SKM-1 treated with dmso at 0.1 percent for 144 hours (cell line): ENCODE results near the gene BAZ1B.
"Not testable (repeated sequence)": the region's sequence is repeated elsewhere in the genome, so short reads cannot be mapped to it uniquely, and the experiment has no call there.

Experiments
- DNase-seq: peaks from one replicate; lab custom pipeline; 2025; ENCODE audit not compliant: unreplicated experiment; lab: John Stamatoyannopoulos, UW

The BAZ1B gene

DNA sequence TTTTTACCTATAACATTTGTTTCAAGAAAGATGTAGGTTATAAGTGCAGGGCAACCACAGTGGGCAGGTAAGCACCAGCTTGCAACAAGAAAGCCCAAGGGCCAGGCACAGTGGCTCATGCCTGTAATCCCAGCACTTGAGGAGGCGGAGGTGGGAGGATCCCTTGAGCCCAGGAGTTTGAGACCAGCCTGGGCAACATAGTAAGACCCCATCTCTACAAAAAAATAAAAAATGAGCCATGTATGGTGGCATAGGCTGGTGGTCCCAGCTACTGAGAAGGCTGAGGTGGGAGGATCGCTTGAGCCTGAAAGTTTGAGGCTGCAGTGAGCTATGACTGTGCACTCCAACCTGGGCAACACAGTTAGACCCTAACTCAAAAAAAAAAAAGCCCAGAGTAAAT is 22.6 kb upstream of the BAZ1B start:
- no peak for DNase-seq

GRCh38 chr7:73541722-73542121 is 19.6 kb upstream of the BAZ1B start:
- DNase-seq: no peak

DNA sequence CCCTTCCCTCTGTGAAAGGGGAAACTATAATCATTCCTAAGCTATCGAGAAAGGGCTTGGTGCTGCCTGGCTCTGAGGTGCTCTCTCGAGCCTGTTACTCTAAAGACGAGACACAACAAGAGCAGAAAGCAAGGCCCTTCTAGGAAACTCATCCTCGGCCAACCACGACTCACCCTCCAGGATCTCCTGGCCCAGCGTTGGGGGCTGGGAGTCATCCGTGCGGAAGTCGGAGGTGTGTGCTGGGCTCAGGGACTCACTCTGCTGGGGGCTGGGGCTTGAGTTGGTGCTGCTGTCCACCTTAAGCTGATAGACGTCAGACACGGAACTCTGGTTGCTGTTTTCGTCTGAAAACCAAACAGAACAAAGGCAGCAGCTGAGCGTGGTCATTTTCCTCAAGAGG is 17.6 kb upstream of the BAZ1B start:
- DNase-seq: no peak

DNA sequence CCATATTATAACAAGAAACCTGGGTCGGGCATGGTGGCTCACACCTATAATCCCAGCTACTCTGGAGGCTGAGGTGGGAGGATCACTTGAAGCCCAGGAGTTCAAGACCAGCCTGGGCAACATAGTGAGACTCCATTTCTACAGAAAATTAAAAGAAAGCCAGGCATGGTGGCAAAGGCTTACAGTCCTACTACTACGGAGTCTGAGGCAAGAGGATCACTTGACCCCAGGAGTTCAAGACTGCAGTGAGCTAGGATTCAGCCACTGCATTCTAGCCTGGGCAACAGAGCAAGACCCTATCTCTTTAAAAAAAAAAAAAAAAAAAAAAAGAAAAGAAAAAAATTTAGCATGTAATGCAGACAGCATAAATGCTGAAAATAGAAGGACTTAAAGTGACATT is 16.4 kb upstream of the BAZ1B start:
- not testable (repeated sequence) for DNase-seq

GRCh38 chr7:73537051-73537450 is 15.0 kb upstream of the BAZ1B start:
- DNase-seq: no peak

- no peak for DNase-seq
These were observed 14.4 kb upstream of the BAZ1B start for GRCh38 chr7:73536479-73536878.

DNA sequence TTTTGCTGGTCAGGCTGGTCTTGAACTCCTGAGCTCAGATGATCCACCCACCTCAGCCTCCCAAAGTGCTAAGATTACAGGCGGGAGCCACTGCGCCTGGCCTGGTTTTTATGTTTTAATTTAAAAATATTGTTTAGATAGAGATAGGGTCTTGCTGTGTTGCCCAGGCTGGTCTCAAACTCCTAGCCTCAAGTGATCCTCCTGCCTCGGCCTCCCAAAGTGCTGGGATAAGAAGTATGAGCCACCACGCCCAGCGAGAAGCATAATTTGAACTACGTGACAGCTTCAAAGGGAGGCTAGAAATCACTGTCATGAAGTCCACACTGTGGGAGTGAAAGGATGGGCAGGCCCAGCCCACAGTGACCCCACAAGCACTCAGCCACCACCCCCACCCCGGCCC is 13.8 kb upstream of the BAZ1B start:
- not testable (repeated sequence) for DNase-seq

- DNase-seq: no peak
These were observed 11.6 kb upstream of the BAZ1B start for GRCh38 chr7:73533742-73534141.

GRCh38 chr7:73532224-73532623 is 10.1 kb upstream of the BAZ1B start:
- no peak for DNase-seq

DNA sequence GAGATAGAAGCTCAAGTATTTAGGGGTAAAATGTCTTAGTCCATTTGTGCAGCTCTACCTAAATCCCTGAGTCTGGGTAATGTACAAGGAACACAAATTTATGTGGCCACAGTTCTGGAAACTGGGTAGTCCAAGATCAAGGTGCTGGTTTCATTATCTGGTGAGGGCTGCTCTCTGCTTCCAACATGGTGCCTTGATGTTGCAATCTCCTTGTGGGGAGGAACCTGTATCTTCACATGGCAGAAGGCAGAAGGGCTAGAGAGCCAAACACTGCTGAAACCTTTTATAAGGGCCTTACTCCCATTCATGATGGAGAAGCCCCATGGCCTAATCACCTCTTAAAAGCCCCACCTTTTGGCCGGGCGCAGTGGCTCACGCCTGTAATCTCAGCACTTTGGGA is 8.7 kb upstream of the BAZ1B start:
- no peak for DNase-seq

- no peak for DNase-seq
These were observed 5.1 kb upstream of the BAZ1B start for GRCh38 chr7:73526896-73527821.

DNA sequence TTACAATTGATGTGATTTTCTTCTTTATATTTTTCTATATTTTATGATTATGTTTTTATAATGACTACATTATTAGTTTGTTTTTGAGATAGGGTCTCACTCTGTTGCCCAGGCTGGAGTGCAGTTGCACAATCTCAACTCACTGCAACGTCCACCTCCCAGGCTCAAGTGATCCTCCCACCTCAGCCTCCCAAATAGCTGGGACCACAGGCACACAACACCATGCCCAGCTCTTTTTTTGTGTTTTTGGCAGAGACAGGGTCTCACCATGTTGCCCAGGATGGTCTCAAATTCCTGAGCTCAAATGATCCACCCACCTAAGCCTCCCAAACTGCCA is 4.0 kb upstream of the BAZ1B start:
- DNase-seq: not testable (repeated sequence)

- no peak for DNase-seq
These were observed 423 bp downstream of the BAZ1B start for GRCh38 chr7:73521636-73522104.

DNA sequence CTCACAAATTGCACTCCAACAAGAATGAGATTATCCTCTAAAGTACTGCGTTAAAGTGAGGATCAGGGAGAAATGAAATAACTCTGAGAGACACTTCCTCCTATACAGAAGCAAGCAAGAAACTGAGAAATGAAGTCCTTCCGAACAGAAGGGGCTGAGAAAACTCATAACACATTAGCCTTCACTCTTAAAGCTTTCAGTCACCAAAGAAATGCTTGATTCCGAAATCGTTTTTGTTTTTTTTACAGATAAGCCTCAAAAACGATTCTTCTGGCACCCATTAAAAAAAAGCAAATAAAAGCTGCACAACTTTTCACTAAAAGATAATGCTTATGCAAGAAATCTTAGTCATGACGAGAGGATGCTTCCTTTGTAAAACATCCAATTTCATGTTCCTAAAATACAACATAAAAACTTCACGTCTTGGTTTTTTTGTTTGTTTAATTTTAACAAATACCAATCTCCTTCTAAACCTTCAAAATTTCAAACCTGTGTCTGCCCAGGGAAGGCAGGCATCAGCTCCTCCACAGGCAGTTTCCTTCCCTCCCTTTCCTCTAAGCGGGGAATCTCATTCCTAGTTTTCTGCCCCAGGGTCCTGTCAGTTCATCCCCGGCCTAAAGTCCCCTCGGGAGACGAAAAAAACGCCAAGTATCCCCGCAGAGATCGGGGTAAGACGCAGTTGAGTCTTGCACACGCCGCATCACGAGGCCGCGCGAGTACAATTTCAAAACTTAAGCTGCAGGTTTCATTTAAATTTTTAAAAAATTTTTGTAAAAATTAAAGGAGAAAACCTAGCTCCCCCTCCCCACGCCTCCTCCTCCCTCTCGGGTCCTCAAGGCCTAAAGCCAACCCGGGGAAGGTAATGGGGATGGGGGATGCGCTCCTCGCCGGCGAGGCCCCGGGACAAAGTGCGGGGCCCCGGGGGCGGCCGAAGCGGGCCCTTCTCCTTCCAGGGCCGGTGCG is 1.1 kb downstream of the BAZ1B start:
- no peak for DNase-seq

- no peak for DNase-seq
These were observed 2.0 kb downstream of the BAZ1B start for GRCh38 chr7:73519867-73520672.

DNA sequence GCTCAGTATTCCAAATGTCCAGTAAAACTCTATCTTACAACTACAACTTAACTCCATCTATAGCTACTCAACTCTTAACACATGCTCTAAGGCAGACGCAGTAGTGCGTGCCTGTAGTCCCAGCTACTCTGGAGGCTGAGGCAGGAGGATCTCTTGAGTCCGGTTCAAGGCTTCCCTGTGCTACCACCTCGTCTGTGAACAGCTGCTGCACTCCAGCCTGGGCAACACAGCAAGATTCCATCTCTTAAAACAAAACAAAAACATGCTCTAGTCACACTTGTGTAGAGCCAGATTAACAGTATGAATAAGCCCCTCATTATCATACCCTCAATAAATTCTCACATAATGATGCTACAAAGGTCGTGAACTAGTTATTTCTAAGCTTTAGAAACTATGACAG is 3.6 kb downstream of the BAZ1B start:
- DNase-seq: no peak

- DNase-seq: no peak
These were observed 4.7 kb downstream of the BAZ1B start for GRCh38 chr7:73517241-73517995.

GRCh38 chr7:73515178-73515577 is 6.9 kb downstream of the BAZ1B start:
- no peak for DNase-seq

DNA sequence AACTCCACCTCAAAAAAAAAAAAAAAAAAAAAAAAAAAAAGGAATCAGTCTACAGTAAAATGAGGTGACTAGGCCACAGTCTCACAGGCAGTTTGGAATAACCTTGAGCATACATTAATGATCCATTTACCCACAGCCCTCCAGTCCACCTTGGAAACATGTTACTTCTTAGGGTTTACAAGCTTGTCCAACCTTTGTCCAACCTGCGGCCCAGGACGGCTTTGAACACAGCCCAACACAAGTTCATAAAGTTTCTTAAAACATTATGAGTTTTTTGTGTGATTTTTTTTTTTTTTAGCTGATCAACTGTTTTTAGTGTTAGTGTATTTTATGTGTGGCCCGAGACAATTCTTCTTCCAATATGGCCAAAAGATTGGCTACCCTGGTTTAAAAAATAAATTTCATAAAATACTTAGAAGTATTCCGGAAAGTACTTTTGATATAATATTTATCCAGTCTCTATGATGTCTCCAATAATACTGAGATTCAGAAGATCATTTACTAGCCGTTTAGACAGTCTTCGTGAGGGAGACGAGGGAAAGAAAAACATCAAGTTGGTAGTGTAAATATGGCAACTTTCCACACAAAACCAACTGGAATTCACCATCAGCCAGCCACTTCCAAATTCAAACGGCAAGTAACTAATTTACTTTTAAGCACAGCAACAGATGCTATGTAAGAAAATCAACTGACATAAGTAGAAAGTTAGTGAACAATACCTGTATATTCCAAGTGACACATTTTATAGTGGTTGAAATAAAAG is 9.9 kb downstream of the BAZ1B start:
- no peak for DNase-seq

DNA sequence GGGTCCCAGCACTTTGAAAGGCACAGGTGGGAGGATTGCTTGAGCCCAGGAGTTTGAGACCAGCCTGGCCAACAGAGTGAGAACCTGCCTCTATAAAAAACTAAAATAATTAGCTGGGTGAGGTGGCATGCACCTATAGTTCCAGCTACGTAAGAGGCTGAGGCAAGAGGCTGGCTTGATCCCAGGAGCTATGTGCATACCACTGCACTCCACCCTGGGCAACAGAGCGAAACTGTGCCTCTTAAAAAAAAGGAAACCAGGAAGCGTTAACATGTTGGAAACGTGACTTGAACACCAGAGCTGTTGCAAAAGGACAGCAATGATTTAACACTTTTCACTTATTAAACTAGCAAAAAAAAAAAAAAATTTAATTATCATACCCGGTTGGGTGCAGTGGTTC is 12.6 kb downstream of the BAZ1B start:
- no peak for DNase-seq
